CD4-positive, alpha-beta memory T cell (primary cell): ENCODE results near the gene WWC1. TPM values are rescaled to one million over a fixed set of nuclear protein-coding genes. Genes with fewer than 3 reads are reported as not detected.

Experiments used
- CTCF ChIA-PET: fragments of 350-600 bp; sonication (Branson Sonifier 250); formaldehyde crosslinking; loops from one replicate; lab custom pipeline; 2021; ENCODE audit warnings: inconsistent platforms; ENCODE audit not compliant: partially characterized antibody; lab: Charles Lee
- POLR2A ChIA-PET: fragments of 350-600 bp; sonication (Branson Sonifier 250); formaldehyde crosslinking; loops from one replicate; lab custom pipeline; 2021; ENCODE audit not compliant: partially characterized antibody; lab: Charles Lee
- DNase-seq, 5 donors: peaks; one replicate each; pipeline versions ENCODE4 v3.0.0 to v3.0.0-alpha.2; 2020 to 2022; ENCODE audit warnings: mixed read lengths in 1 of 5
- H3K27ac ChIP-seq: one replicate; pipeline ENCODE4 v1.7.0; 2013; ENCODE audit warnings: low read depth, low read length
- H3K27me3 ChIP-seq: 2 replicates; pipeline ENCODE4 v1.7.0; 2013; ENCODE audit warnings: mild to moderate bottlenecking, low read length, moderate library complexity; ENCODE audit not compliant: insufficient read depth
- H3K36me3 ChIP-seq: 2 replicates; pipeline ENCODE4 v1.7.0; 2013; ENCODE audit warnings: mild to moderate bottlenecking, low read length, moderate library complexity; ENCODE audit not compliant: insufficient read depth
- H3K4me1 ChIP-seq: 2 replicates; pipeline ENCODE4 v1.7.0; 2013; ENCODE audit warnings: mild to moderate bottlenecking, low read length, moderate library complexity; ENCODE audit not compliant: insufficient read depth
- H3K4me3 ChIP-seq, 2 donors: one replicate each; pipeline ENCODE4 v1.7.0; 2013; ENCODE audit warnings: low read length in 2 of 2, mild to moderate bottlenecking in 1 of 2
- H3K9me3 ChIP-seq, 2 donors: one replicate each; pipeline ENCODE4 v1.7.0; 2013; ENCODE audit warnings: low read length in 2 of 2, control low read depth in 1 of 2; ENCODE audit not compliant: control insufficient read depth in 1 of 2
- H3K27ac Mint-ChIP-seq, 7 donors: one replicate each; pipeline ENCODE4 v1.8.0; 2020 to 2021; ENCODE audit warnings: mixed read lengths in 7 of 7, mild to moderate bottlenecking in 6 of 7, inconsistent platforms in 3 of 7, moderate library complexity in 3 of 7
- H3K27me3 Mint-ChIP-seq, 2 donors: one replicate each; pipeline ENCODE4 v1.8.0; 2020 to 2021; ENCODE audit warnings: mixed read lengths in 2 of 2
- H3K36me3 Mint-ChIP-seq, 2 donors: one replicate each; pipeline ENCODE4 v1.8.0; 2020 to 2021; ENCODE audit warnings: mixed read lengths in 2 of 2, inconsistent platforms in 1 of 2, mild to moderate bottlenecking in 1 of 2
- H3K4me1 Mint-ChIP-seq, 4 donors: one replicate each; pipeline ENCODE4 v1.8.0; 2020 to 2021; ENCODE audit warnings: mixed read lengths in 4 of 4, mild to moderate bottlenecking in 1 of 4
- H3K4me3 Mint-ChIP-seq, 8 donors: one replicate each; pipeline ENCODE4 v1.8.0; 2020 to 2021; ENCODE audit warnings: mixed read lengths in 8 of 8, mild to moderate bottlenecking in 7 of 8, moderate library complexity in 6 of 8, inconsistent platforms in 3 of 8
- H3K9me3 Mint-ChIP-seq, 8 donors: one replicate each; pipeline ENCODE4 v1.8.0; 2020 to 2021; ENCODE audit warnings: mixed read lengths in 8 of 8, mild to moderate bottlenecking in 5 of 8, inconsistent platforms in 3 of 8, moderate library complexity in 1 of 8
- intact Hi-C: fragments of 100-400 bp; cut with micrococcal nuclease; formaldehyde crosslinking; loops from one replicate; pipeline ENCODE4 v1.15.1; 2023
- polyA plus RNA-seq, 2 donors: library from polyadenylated mRNA; unstranded; fragments of 300-500 nt; fragmentation: Illumina TruSeq; gene quantifications; one replicate each; pipeline ENCODE4 v1.2.3, GENCODE V29; 2021
- total RNA-seq, 2 experiments: library from RNA; stranded (reverse); gene quantifications; one replicate each; pipeline ENCODE4 v1.2.3, GENCODE V29; 2021

Gene WWC1
- total and polyA plus RNA-seq, 4 experiments from 2014 or later = 0.22 to 2.7 (median 1.5) TPM

GRCh38 chr5:168354397-168354796 lies 63.0 kb downstream of the WWC1 start:
- Histone ChIP-seq H3K9me3 (no peaks in the 10 kb centered on the region), H3K27ac (no peak overlapping the region), H3K36me3 (no peaks in the 10 kb centered on the region), H3K4me1 (no peaks in the 10 kb centered on the region), H3K27me3 (no peaks in the 10 kb centered on the region), H3K4me3 (no peak overlapping the region)
- ChIA-PET CTCF (no interaction called here), POLR2A (no interaction called here)
- H3K27me3 Mint-ChIP-seq = peaks cover 0 to 1% of the 10 kb centered on the region in 2 donors
- H3K9me3 Mint-ChIP-seq = peaks cover 0 to 1% (median 0%) of the 10 kb centered on the region in 8 donors
- no peaks in the 10 kb centered on the region for H3K36me3 Mint-ChIP-seq
- H3K4me3 Mint-ChIP-seq = no peak overlapping the region
- H3K27ac Mint-ChIP-seq = no peak overlapping the region
- no peak for DNase-seq
- no peaks in the 10 kb centered on the region for H3K4me1 Mint-ChIP-seq
- intact Hi-C loops = no loop called here

DNA sequence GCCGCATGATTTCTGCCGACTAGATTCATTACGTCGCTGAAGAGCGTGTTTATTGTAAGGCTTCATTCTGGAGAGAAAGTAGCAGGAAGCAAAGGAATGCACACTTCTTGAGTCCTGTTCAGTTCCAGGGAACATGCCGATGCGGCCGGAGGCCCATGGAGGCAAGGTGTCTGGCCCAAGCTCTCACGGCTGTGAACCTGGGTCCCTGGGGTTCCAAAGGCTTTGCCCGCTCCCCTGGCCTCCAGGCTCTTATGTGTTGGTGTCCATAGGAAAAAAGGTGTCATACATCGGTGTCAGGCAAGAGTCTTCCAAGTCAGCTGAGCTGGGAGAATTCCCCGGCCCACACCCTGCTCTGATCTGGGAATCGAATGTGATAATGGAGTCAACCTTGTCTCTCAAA lies 64.7 kb downstream of the WWC1 start:
- no peak overlapping the region for H3K27ac ChIP-seq
- no peak overlapping the region for H3K4me3 ChIP-seq
- Mint-ChIP-seq H3K36me3 (no peaks in the 10 kb centered on the region), H3K27me3 (no peaks in the 10 kb centered on the region), H3K4me1 (no peaks in the 10 kb centered on the region), H3K9me3 (peaks cover 0 to 1% (median 0%) of the 10 kb centered on the region in 8 donors), H3K4me3 (no peak overlapping the region), H3K27ac (no peak overlapping the region)
- no peaks in the 10 kb centered on the region for H3K27me3 ChIP-seq
- intact Hi-C loops = no loop called here
- H3K36me3 ChIP-seq = no peaks in the 10 kb centered on the region
- H3K4me1 ChIP-seq = no peaks in the 10 kb centered on the region
- no peaks in the 10 kb centered on the region for H3K9me3 ChIP-seq
- no peak for DNase-seq
- ChIA-PET POLR2A (interaction anchor here (1.2 kb wide), 1 partner anchor 26 kb away, joined by 4 read pairs; no protein-coding TSS in a partner anchor), CTCF (no interaction called here)

DNA sequence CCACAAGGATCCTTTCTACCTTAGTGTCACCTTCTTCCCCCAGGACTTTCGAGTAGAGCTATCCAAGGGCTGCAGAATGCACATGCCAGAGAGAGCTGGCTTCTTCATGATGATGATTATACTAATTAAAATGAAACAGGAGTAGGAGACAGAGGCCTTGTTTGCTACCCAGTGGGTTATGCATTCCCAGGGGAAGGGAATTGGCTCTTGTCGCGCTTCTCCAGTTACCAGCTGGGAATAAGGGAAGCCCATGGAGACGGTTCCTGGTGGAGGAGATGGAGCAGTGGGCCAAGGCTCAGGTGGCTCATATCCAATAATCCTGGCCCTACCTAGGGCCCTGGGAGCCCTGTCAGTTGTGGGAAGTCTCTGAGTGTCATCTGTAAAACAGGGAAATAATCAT lies 65.1 kb downstream of the WWC1 start:
- peaks cover 0 to 1% of the 10 kb centered on the region in 2 donors for H3K27me3 Mint-ChIP-seq
- no peak overlapping the region for H3K27ac Mint-ChIP-seq
- no peak for DNase-seq

DNA sequence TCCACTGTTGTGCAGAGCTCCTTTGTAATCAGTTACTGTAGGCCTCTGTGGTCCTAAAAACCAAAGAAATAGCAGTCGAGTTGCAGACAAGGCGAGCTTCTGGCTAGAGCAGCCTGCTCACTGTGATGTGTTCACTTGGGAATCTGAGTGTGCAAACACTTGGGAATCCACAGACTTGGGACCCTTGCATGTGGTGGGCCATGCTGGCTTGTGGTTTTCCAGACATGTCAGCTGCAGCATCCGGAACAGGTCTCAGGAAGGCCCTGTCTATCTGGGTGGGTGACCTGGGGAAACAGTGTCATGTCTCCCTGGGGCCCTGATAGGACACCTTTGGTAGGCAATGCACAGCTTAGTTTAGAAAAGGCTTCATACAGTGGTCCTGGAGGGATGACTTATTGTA lies 66.4 kb downstream of the WWC1 start:
- Histone ChIP-seq H3K27me3 (no peaks in the 10 kb centered on the region), H3K27ac (no peak overlapping the region), H3K36me3 (no peaks in the 10 kb centered on the region), H3K9me3 (no peaks in the 10 kb centered on the region), H3K4me1 (no peaks in the 10 kb centered on the region), H3K4me3 (no peak overlapping the region)
- H3K27me3 Mint-ChIP-seq = peaks cover 0 to 1% of the 10 kb centered on the region in 2 donors
- H3K27ac Mint-ChIP-seq = peak overlapping the region in 1 of 7 donors; percentile 3
- CTCF ChIA-PET = interaction anchor here (1.2 kb wide), 1 partner anchor 10 kb away, joined by 3 read pairs; no protein-coding TSS in a partner anchor
- no peaks in the 10 kb centered on the region for H3K4me1 Mint-ChIP-seq
- H3K4me3 Mint-ChIP-seq = no peak overlapping the region
- POLR2A ChIA-PET = no interaction called here
- intact Hi-C loops = no loop called here
- no peaks in the 10 kb centered on the region for H3K36me3 Mint-ChIP-seq
- no peak for DNase-seq
- peaks cover 0 to 1% (median 0%) of the 10 kb centered on the region in 8 donors for H3K9me3 Mint-ChIP-seq

More for the DNA sequence above, 65.1 kb downstream of the WWC1 start:
- H3K27ac ChIP-seq = no peak overlapping the region
- no peaks in the 10 kb centered on the region for H3K9me3 ChIP-seq
- H3K36me3 Mint-ChIP-seq = no peaks in the 10 kb centered on the region
- no peaks in the 10 kb centered on the region for H3K4me1 ChIP-seq
- H3K4me3 ChIP-seq = no peak overlapping the region
- H3K4me3 Mint-ChIP-seq = no peak overlapping the region
- ChIA-PET CTCF (no interaction called here), POLR2A (interaction anchor here (1.2 kb wide), 1 partner anchor 26 kb away, joined by 4 read pairs; no protein-coding TSS in a partner anchor)
- H3K9me3 Mint-ChIP-seq = peaks cover 0 to 1% (median 0%) of the 10 kb centered on the region in 8 donors
- intact Hi-C loops = no loop called here
- H3K4me1 Mint-ChIP-seq = no peaks in the 10 kb centered on the region
- H3K27me3 ChIP-seq = no peaks in the 10 kb centered on the region
- H3K36me3 ChIP-seq = no peaks in the 10 kb centered on the region

DNA sequence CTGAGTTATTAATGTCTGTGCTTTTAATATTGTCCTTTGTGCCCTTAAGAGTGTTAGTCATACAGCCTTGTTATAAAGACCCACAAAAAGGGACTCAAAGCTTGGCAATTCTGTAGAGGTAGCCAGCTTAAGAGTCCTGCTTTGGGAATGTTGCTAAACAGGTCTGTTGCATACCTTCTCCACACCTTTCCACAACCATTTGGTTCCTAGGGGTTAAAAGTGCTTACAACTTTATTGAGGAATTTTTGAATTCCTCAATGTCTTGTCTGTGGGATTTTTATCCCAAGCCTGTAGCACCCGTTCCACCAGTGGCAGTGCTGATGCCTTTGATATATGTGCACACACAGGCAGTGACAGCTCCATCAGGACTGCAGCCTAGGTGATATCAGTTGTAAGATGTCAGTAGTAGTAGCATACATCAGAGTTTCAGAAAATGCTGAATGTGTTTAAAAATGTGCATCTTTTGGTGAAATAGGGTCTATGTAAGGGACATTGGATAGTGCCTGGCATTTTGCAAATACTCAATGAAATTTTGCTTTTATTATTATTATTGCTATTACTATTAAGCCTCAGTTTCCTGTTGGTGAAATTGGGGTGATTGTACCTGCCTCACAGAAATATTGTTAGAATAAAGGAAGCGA lies 68.5 kb downstream of the WWC1 start:
- intact Hi-C loops = no loop called here
- Mint-ChIP-seq H3K4me1 (no peaks in the 10 kb centered on the region), H3K27ac (no peak overlapping the region), H3K4me3 (no peak overlapping the region), H3K36me3 (no peaks in the 10 kb centered on the region), H3K27me3 (peaks cover 0 to 1% of the 10 kb centered on the region in 2 donors), H3K9me3 (peaks cover 0 to 1% (median 0%) of the 10 kb centered on the region in 8 donors)
- Histone ChIP-seq H3K4me1 (no peaks in the 10 kb centered on the region), H3K36me3 (no peaks in the 10 kb centered on the region), H3K27ac (no peak overlapping the region), H3K9me3 (no peaks in the 10 kb centered on the region), H3K27me3 (no peaks in the 10 kb centered on the region), H3K4me3 (no peak overlapping the region)
- DNase-seq = no peak
- ChIA-PET POLR2A (no interaction called here), CTCF (no interaction called here)

DNA sequence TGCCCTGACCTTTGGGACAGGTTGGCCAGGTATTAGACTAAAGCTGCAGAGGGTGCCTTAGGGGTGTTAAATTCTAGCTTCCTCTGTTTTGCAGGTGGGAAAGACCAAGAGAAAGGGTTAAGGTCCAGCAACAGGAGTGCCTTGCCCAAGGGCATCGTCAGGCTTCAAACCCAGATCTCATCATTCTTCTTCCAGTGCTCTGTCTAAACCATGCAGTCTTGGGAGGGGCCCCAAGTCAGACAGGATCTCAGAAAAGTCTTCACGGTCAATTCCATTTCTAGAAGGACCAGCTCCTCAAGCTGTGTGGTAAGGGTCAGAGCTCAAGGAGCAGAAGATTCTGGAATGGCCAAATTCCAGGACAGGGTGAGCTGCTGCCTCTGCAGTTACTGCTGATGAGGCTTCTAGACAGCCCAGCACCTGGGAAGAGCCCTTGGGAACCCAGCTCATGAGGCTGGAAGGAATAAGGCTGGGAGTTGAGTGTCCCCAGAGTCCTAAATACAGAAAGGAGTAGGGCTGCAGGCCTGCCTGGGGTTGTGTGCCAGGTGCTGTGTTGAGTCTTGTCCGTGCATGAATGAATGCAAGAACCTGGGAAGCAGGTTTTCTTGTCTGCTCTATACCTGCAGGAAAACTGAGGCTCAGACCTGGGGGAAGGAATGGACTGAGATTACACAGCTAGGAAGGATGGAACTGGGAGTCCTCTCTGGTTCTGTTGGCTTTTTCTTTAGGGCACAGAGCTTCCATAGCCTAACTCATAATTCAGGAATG lies 69.3 kb downstream of the WWC1 start:
- Mint-ChIP-seq H3K4me3 (no peak overlapping the region), H3K27me3 (peaks cover 0 to 1% of the 10 kb centered on the region in 2 donors), H3K9me3 (no peaks in the 10 kb centered on the region), H3K36me3 (no peaks in the 10 kb centered on the region), H3K27ac (no peak overlapping the region), H3K4me1 (no peaks in the 10 kb centered on the region)
- no peaks in the 10 kb centered on the region for H3K27me3 ChIP-seq
- H3K27ac ChIP-seq = no peak overlapping the region
- H3K9me3 ChIP-seq = no peaks in the 10 kb centered on the region
- DNase-seq = no peak
- intact Hi-C loops = no loop called here
- no peak overlapping the region for H3K4me3 ChIP-seq
- ChIA-PET CTCF (no interaction called here), POLR2A (no interaction called here)
- H3K36me3 ChIP-seq = no peaks in the 10 kb centered on the region
- no peaks in the 10 kb centered on the region for H3K4me1 ChIP-seq

- H3K4me3 Mint-ChIP-seq = no peak overlapping the region
- intact Hi-C loops = no loop called here
- Histone ChIP-seq H3K9me3 (no peaks in the 10 kb centered on the region), H3K4me1 (no peaks in the 10 kb centered on the region), H3K36me3 (no peaks in the 10 kb centered on the region), H3K27me3 (no peaks in the 10 kb centered on the region), H3K27ac (no peak overlapping the region), H3K4me3 (no peak overlapping the region)
- no peak overlapping the region for H3K27ac Mint-ChIP-seq
- CTCF ChIA-PET = interaction anchor here (0.9 kb wide), 1 partner anchor 12 kb away, joined by 3 read pairs; no protein-coding TSS in a partner anchor
- no peak for DNase-seq
- H3K27me3 Mint-ChIP-seq = peaks cover 0 to 1% of the 10 kb centered on the region in 2 donors
- H3K4me1 Mint-ChIP-seq = no peaks in the 10 kb centered on the region
- no peaks in the 10 kb centered on the region for H3K36me3 Mint-ChIP-seq
- no peaks in the 10 kb centered on the region for H3K9me3 Mint-ChIP-seq
- POLR2A ChIA-PET = no interaction called here
Observed at GRCh38 chr5:168362097-168362885, 70.8 kb downstream of the WWC1 start.
